ENCODE measurements around the gene RAET1L. TPM values are rescaled to one million over a fixed set of nuclear protein-coding genes. Genes with fewer than 3 reads are reported as not detected.

Gene RAET1L
- total RNA-seq, 1 experiment from 2014 or later: 1.3 TPM

DNA sequence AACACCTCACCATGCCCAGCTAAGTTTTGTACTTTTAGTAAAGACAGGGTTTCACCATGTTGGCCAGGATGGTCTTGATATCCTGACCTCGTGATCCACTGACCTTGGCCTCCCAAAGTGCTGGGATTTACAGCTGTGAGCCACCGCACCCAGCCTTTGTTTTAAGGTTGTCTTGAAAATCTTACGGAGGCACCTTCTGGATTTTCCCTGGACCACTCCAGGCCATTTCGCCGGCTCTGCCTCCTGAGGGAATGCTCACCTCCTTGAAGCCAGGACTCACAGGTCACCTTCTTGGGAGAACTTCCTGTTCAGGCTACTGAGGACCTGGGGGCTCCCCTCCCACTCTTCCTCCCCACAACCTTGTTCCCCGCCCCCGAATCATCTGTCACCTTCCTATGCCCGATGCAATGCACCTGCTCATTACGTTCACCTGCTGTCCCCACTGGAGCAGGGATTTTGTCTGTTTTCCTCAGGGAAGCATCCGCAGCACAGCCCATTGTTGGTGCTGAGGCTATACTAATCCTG is 19.4 kb upstream of the RAET1L start:
- intact Hi-C loops (cut with micrococcal nuclease; ENCODE audit: unreplicated experiment): no loop called here
- Mint-ChIP-seq H3K9me3 (ENCODE audit: low read depth, unreplicated experiment) (no peaks in the 10 kb centered on the region), H3K4me3 (ENCODE audit: low read depth, unreplicated experiment) (no peak overlapping the region), H3K27ac (ENCODE audit: unreplicated experiment) (no peak overlapping the region), H3K27me3 (ENCODE audit: unreplicated experiment) (peaks cover 42% of the 10 kb centered on the region), H3K4me1 (ENCODE audit: low read depth, unreplicated experiment) (no peaks in the 10 kb centered on the region), H3K36me3 (ENCODE audit: insufficient read depth, unreplicated experiment) (no peaks in the 10 kb centered on the region)
- no peak for TF ChIP-seq CTCF (IDR thresholded peaks at IDR 0.05; ENCODE audit: unreplicated experiment)
- DNase-seq: no peak
- BruUV-seq (replicated peaks): no TSS peak
- CTCF ChIA-PET: no interaction called here

- no peaks in the 10 kb centered on the region for H3K9me3 Mint-ChIP-seq (ENCODE audit: low read depth, unreplicated experiment)
- no TSS peak for BruUV-seq (replicated peaks)
- intact Hi-C loops (cut with micrococcal nuclease; ENCODE audit: unreplicated experiment): no loop called here
- DNase-seq: no peak
- CTCF ChIA-PET: no interaction called here
- H3K36me3 Mint-ChIP-seq (ENCODE audit: insufficient read depth, unreplicated experiment): no peaks in the 10 kb centered on the region
- TF ChIP-seq CTCF (IDR thresholded peaks at IDR 0.05; ENCODE audit: unreplicated experiment): no peak
- H3K27me3 Mint-ChIP-seq (ENCODE audit: unreplicated experiment): peaks cover 51% of the 10 kb centered on the region
- no peak overlapping the region for H3K4me3 Mint-ChIP-seq (ENCODE audit: low read depth, unreplicated experiment)
- no peaks in the 10 kb centered on the region for H3K4me1 Mint-ChIP-seq (ENCODE audit: low read depth, unreplicated experiment)
- H3K27ac Mint-ChIP-seq (ENCODE audit: unreplicated experiment): no peak overlapping the region
Measured at GRCh38 chr6:150043501-150044412, 18.4 kb upstream of the RAET1L start.

DNA sequence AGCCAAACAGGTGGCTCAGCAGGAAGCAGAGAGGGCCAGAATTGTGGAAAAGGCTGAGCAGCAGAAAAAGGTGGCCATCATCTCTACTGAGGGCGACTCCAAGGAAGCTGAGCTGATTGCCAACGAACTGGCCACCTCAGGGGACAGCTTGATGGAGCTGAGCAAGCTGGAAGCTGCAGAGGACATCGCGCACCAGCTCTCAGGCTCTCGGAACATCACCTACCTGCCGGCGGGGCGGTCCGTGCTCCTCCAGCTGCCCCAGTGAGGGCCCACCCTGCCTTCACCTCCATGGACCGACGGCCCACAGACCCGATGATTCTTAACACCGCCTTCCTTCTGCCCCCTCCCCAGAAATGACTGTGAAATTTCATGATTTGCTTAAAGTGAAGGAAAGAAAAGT is 17.8 kb upstream of the RAET1L start:
- intact Hi-C loops (cut with micrococcal nuclease; ENCODE audit: unreplicated experiment): no loop called here
- BruUV-seq (replicated peaks): no TSS peak
- no peak for TF ChIP-seq CTCF (IDR thresholded peaks at IDR 0.05; ENCODE audit: unreplicated experiment)
- peaks cover 58% of the 10 kb centered on the region for H3K27me3 Mint-ChIP-seq (ENCODE audit: unreplicated experiment)
- no peak overlapping the region for H3K4me3 Mint-ChIP-seq (ENCODE audit: low read depth, unreplicated experiment)
- H3K27ac Mint-ChIP-seq (ENCODE audit: unreplicated experiment): no peak overlapping the region
- no peaks in the 10 kb centered on the region for H3K4me1 Mint-ChIP-seq (ENCODE audit: low read depth, unreplicated experiment)
- no peak for DNase-seq
- no peaks in the 10 kb centered on the region for H3K36me3 Mint-ChIP-seq (ENCODE audit: insufficient read depth, unreplicated experiment)
- H3K9me3 Mint-ChIP-seq (ENCODE audit: low read depth, unreplicated experiment): no peaks in the 10 kb centered on the region
- CTCF ChIA-PET: no interaction called here

DNA sequence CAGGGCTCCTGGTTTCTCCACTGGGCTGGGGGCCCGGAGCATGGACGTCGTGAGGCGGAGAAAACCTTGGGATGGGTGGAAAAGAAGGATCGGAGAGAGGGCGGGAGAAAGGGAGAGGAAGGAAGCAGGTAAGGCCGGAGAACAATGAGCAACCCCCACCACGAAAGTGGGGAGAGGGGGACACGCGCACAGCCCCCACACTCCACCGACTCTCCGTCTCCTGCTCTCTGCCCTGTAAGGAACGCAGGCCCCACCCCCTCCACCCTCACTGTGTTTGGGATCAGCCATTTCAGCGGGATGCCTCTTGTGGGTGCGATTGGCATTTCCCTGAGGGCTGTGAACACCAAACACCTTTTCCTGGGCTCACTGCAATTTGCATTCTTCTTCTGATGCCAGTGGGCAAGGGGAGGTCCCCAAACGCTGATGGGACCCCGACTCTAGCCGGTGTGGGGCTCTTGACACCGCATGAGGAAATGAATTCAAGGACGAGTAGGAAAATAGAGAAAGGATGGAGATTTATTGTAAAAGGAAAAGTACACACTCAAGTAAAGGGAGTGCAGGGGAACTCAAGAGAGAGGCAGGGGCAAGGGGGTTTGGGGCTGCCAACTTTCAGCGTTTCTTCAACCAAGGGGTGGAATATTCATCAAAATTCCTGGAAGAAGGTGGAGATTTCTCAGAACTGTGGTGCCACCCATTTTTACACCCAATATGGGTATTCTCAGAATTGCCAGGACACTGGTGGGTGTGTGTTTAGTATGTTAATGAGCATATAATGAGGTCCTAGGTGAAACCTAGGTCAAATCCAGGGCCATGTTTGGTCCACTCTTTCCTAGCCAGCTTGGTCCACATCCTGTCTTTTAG is 13.1 kb upstream of the RAET1L start:
- no peaks in the 10 kb centered on the region for H3K9me3 Mint-ChIP-seq (ENCODE audit: low read depth, unreplicated experiment)
- no peak for TF ChIP-seq CTCF (IDR thresholded peaks at IDR 0.05; ENCODE audit: unreplicated experiment)
- CTCF ChIA-PET: interaction anchor here (0.5 kb wide), 1 partner anchor 194 kb away, joined by 6 read pairs; no protein-coding TSS in a partner anchor
- DNase-seq: no peak
- no peak overlapping the region for H3K4me3 Mint-ChIP-seq (ENCODE audit: low read depth, unreplicated experiment)
- H3K36me3 Mint-ChIP-seq (ENCODE audit: insufficient read depth, unreplicated experiment): no peaks in the 10 kb centered on the region
- no peak overlapping the region for H3K27ac Mint-ChIP-seq (ENCODE audit: unreplicated experiment)
- intact Hi-C loops (cut with micrococcal nuclease; ENCODE audit: unreplicated experiment): no loop called here
- BruUV-seq (replicated peaks): no TSS peak
- H3K27me3 Mint-ChIP-seq (ENCODE audit: unreplicated experiment): peaks cover 81% of the 10 kb centered on the region
- H3K4me1 Mint-ChIP-seq (ENCODE audit: low read depth, unreplicated experiment): no peaks in the 10 kb centered on the region

Measured in Calu3 (cell line).